HG03378 (cell line): Measurements from ENCODE around the gene MON2.
"Not testable (repeated sequence)": the region's sequence is repeated elsewhere in the genome, so short reads cannot be mapped to it uniquely, and the experiment has no call there.

Experiments used
- ATAC-seq: cut with Tn5 transposase; IDR thresholded peaks from one replicate; pipeline ENCODE4 v1.9.1; 2021; ENCODE audit warnings: mild to moderate bottlenecking, moderate library complexity; ENCODE audit not compliant: unreplicated experiment

Gene MON2, protein sequence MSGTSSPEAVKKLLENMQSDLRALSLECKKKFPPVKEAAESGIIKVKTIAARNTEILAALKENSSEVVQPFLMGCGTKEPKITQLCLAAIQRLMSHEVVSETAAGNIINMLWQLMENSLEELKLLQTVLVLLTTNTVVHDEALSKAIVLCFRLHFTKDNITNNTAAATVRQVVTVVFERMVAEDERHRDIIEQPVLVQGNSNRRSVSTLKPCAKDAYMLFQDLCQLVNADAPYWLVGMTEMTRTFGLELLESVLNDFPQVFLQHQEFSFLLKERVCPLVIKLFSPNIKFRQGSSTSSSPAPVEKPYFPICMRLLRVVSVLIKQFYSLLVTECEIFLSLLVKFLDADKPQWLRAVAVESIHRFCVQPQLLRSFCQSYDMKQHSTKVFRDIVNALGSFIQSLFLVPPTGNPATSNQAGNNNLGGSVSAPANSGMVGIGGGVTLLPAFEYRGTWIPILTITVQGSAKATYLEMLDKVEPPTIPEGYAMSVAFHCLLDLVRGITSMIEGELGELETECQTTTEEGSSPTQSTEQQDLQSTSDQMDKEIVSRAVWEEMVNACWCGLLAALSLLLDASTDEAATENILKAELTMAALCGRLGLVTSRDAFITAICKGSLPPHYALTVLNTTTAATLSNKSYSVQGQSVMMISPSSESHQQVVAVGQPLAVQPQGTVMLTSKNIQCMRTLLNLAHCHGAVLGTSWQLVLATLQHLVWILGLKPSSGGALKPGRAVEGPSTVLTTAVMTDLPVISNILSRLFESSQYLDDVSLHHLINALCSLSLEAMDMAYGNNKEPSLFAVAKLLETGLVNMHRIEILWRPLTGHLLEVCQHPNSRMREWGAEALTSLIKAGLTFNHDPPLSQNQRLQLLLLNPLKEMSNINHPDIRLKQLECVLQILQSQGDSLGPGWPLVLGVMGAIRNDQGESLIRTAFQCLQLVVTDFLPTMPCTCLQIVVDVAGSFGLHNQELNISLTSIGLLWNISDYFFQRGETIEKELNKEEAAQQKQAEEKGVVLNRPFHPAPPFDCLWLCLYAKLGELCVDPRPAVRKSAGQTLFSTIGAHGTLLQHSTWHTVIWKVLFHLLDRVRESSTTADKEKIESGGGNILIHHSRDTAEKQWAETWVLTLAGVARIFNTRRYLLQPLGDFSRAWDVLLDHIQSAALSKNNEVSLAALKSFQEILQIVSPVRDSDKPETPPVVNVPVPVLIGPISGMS (N-terminal part only)

DNA sequence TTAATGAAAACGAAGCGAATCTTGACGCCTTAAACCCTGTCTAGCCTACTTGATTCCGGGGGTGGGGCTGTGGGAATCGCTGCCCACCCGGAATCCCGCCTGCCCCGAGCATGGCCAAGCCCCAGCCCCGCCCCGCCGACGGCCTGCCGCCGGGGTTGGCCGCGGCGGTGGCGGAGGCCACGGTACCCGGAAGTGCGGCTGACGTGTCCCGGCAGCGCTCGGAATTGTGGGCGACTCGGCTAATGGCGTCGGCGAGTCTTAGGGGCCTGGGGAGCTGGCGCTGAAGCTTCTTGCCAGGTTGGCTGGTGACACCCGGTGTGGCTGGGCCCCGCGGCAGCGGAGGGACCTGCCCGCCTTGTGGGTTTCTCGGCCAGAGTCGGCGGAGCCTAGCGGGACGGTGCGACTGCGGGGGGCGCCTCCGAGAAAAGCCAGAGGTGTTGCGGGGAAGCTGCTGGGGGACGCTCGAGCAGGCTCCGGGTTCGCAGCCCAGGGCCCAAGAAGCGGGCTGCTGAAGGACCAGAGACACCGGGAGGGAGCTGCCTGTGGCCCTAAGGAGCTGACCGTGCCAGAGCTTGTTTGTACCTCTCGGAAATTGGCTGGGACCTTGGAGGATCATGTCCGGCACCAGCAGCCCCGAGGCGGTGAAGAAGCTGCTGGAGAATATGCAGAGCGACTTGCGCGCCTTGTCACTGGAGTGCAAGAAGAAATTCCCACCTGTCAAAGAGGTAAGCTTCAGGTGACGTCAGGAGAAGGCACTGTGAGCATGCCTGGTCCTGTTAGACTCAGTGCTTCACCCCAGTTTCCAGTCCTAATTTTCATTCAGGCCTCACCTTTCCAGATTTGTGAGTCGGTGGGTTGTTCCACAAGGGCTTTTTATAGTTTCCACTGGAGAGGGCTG, at the start of gene MON2:
Gene MON2, plus strand, starts transcription at position 233 of the 898 bp plus-strand sequence. Its CDS starts 382 bp downstream, at position 615.
- peak; percentile 86 for ATAC-seq

DNA sequence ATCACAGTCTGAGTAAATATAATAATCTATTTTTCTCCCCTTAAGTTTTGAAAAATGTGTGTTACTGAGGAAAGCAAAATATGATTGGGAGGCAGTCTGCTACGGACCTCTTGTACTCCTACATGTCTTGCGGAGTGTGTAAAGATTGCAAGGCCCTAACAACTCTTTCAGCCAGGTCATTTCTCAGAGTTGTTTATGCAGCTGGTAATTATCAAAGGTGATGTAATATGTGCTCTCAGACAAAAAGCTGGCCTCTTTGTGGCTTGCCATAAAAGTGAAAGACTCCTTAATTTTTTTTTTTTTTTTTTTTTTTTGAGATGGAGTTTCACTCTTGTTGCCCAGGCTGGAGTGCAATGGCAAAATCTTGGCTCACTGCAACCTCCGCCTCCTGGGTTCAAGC, 40.5 kb upstream of the MON2 start:
- ATAC-seq: no peak

DNA sequence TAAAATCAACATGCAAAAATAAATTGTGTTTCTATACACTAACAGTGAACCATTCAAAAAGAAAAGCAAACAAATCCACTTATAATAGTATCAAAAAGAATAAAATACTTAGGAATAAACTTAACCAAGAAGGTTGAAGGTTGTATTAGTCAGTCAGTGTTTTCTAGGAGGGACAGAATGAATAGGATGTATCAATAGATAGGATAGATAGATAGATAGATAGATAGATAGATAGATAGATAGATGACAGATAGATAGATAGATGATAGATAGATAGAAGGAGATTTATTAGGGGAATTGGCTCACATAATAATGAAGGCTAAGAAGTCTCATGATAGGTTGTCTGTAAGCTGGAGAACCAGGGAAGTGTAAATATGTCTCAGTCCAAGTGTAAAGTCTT, 37.2 kb upstream of the MON2 start:
- no peak for ATAC-seq

DNA sequence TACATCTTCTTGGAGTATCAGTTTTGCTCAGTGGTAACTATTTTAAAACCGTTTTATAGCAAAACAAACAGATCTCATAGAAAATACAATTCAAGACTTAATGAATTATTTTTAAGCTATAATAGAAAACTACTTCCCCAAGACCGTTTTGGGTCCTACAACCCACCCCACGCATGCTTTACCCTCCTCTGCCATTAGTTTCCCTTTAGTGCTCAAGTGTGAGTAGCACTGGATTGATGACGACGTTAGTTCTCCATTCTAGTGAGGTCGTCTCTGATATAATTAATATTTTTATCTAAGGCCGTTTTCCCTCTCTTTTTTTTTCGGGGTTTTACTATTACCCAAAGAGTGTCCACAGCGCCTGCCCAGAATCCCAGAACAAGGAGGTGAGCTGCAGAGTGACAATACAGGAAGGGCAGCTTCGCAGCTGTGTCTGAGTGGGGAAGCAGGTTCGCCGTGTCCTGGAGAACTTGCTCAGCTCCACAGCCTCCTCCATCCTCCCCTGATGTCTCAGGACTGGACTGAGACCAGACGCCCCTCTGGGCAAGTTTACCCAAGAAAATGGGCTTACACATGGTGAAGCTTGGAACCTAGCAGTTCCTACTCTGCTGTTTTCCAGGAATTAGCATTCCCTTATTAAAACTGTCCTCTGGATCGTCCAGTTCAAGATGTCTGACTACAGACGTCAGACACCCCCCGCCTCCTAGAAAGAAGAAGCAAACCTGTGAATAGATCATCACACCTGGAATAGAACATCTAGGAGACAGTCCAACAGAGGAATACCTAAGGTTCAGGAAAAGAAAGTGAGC, 31.9 kb upstream of the MON2 start:
- ATAC-seq: peak; percentile 30

DNA sequence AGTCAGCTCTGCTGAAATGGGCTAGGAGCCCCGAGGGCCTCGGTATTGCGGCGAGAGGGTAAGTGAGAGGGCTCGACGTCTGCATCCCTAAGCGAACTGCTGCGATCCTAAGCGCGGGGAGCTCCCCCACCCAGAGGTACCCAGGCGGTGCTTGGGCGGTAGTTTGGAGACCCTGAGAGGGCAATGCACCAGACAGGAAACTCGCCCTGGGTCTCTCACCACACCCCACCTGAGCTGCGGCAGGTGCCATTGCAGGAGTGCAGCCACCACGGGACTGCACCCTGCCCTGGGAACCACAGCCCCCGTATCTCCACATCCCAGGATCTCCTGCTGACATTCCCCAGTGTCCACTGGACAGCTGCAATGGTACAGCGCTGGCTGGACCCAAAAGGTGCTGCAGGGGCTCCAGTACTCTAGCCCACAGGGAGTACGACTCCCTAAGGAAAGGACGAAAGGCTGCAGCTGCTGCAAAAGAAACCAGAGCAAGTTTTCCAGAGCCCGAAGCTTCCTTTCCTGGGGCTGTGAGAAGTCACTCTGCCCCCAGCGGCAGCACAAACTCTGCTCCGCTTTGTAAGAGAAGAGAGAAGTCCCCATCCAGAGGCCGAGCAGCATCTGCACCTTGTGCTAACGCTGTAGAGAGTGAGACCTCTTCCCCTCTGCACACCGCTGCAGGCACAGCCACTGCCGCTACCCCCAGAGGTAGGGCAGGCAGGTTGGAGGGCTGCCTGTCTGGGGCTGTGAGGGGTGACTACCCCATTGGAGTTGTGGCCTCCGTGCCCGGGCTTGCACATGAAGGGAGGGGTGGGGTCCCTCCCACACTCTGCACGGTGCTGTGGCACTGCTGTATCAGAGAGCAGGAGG, 31.1 kb upstream of the MON2 start:
- peak; percentile 79 for ATAC-seq

DNA sequence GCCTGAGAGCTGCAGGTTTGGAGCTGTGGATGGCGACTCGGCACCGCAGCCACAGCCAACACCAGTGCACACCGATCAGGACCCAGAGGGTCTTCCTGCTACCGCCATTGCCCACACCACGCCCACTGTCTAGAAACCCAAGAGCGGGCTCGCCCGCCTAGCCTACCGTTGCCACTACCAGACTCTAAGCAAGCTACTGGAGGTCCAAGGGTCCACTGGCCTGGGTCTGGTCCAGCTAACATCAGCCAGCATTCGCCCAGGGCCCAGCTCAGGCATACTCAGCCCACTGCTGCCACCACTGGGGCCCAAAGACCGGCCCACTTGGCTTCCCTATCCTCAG, 30.5 kb upstream of the MON2 start:
- ATAC-seq: no peak

DNA sequence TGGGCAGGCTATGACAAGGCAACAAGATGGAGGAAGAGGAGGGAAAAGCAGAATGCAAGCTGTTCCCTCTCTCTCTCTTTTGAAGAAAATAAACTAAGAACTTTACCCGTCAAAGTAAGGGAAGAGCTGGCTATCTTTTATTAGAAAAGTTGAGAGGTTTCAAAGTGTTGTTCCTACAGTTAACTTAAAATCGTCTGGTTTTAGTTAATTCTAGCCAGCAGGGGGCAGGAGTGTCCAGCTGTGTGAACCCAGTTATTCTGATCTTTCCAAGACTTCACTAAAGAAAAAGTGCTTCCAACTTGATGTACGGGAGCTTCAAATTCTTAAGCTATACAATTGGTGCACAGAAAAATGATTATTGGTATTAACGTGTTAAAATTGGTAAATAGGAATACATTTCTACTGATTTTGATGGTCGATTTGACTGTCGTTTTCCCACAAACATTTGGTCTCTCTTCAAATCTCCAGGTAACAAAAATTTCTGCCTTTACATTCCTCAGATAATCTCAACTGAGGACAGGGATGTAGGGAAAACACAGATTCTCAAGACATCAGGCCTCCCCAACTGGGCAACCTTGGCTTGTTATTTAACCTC, 28.4 kb upstream of the MON2 start:
- no peak for ATAC-seq

DNA sequence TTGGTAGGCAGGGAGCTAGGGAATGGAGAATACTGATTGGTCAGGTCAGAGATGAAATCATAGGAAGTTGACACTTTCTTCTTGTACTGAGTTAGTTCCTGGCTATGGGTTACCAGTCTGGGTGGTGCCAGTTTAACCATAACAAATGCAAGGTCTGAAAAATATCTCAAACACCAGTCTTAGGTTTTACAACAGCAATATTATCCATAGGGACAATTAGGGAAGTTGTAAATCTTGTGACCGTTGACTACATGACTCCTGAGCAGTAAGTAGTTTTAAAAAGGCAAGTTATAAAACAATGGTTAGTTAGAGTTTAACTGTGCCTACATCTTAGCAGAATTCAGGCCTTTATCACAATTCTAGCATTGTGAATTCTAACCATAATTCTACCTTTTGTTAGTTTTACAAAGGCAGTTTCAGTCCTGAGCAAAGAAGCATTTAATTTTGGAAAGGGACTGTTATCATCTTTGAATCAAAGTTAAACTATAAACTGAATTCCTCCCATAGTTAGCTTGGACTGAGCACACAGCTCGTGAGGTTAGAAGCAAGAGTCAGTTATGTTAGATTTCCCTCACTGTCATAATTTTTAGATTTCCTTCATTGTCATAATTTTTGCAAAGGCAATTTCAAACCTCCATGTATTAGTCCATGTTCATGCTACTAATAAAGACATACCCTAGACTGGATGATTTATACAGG, 19.7 kb upstream of the MON2 start:
- no peak for ATAC-seq

DNA sequence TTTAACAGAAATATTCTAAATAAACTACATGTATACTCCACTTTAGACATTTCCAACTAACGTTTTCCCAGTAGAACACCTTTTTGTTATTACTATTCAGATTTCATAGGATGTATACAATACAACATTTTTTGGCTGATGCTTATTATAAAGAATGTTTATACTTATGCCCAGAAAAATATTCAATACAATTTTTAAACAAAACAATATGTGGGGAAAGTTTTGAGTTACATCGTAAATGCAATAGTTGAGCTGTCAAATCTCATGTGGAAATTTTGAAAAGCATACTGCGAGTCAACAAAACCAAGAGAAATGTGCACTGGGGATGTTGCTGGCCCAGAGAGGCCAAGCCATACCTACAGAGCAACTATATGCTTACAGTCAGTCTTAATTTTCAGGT, 18.2 kb upstream of the MON2 start:
- no peak for ATAC-seq

DNA sequence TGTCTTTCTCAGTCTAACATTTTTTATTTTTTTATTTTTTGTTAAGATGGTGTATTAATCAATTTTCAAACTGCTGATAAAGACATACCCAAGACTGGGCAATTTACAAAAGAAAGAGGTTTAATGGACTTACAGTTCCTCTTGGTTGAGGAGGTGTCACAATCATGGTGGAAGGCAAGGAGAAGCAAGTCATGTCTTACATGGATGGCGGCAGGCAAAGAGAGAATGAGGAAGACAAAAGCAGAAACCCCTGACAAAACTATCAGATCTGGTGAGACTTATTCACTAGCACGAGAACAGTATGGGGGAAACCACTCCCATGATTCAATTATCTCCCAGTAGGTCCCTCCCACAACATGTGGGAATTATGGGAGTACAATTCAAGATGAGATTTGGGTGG, 11.2 kb upstream of the MON2 start:
- not testable (repeated sequence) for ATAC-seq

DNA sequence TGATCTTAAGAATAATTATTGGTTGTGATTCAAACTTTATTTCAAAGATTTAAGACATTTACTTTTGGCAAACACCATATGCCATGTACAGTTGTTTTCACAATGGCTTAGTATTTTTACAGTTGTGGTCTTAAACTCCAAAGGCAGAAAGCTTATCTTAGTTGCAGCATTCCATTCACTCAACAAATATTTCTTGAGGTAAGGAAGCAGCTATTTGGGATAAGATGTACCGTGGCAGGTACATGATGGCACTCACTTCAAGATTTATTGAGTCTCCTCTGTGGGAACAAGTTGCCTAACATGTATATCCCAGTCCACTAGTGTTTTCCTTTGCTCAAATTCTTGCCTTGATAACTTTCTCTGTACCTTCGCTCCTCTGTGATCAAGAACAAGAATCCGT, 8.0 kb upstream of the MON2 start:
- no peak for ATAC-seq

DNA sequence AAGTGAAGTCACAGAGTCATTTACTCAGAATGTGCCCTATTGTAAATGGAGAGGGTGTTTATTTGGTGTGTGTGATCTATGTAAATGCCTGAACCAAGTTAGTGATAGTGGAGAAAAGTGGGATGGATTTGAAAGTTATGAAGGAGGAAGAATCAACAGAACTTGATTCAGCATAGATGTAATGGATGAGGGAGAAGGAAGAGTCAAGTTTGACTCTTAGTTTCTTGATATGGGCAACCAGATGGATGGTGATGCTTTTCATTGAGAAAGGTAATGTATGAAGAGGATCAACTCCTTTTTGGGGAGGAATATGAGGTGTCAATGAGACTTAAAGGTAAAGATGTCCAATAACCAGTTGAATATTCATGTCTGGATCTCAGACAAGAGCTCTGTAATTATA, 6.7 kb upstream of the MON2 start:
- no peak for ATAC-seq

DNA sequence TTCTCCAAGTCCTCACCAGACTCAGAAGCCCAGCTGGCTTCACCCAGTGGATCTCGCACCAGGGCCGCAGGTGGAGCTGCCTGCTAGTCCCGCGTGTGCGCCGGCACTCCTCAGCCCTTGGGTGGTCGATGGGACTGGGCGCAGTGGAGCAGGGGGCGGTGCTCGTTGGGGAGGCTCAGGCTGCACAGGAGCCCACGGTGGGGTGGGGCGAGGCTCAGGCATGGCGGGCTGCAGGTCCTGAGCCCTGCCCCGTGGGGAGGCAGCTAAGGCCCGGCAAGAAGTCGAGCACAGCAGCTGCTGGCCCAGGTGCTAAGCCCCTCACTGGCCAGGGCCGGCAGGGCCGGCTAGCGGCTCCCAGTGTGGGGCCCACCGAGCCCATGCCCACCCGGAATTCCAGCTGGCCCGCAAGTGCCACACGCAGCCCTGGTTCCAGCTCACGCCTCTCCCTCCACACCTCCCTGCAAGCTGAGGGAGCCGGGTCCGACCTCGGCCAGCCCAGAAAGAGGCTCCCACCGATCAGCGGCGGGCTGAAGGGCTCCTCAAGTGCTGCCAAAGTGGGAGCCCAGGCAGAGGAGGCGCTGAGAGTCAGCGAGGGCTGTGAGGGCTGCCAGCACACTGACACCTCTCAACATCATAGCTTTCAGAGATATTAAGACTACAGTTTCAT, 5.3 kb upstream of the MON2 start:
- ATAC-seq: not testable (repeated sequence)

DNA sequence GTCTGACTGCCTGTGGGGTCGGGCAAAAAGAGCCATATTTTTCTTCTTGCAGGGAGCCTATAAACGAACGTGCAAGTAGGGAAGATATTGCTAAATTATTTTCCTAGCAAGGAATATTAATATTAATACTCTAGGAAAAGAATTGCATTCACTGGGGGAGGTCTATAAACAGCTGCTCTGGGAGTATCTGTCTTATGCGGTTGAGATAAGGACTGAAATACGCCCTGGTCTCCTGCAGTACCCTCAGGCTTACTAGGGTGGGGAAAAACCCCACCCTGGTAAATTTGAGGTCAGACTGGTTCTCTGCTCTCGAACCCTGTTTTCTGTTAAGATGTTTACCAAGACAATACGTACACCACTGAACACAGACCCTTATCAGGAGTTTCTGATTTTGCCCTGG, 3.4 kb upstream of the MON2 start:
- not testable (repeated sequence) for ATAC-seq

DNA sequence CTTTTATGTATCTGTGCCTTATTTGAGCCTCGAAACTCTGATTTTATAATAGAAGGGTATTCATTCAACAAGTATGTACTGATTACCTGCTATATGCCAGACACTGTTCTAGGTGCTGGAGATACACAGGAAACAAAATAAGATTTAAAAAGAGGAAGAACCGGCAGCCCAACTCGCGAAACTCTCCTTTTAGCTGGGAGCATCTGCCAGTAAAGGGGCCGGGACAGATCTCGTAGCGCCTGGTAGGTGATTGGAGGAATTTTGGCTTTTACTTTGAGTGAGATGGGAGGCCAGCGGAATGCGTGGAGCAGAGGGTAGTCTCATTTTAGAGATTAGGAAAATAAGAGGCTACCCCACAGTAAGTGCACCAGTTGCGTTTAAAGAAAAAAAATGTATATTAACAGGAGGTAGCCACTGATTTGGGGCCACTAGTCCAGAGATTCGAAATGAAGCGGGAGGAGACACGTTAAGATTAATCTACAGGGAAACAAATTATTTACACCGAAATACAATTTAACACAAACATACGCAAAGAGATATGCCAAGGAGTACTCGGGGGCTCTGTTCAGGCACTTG, 520 bp upstream of the MON2 start:
- peak; percentile 39 for ATAC-seq

DNA sequence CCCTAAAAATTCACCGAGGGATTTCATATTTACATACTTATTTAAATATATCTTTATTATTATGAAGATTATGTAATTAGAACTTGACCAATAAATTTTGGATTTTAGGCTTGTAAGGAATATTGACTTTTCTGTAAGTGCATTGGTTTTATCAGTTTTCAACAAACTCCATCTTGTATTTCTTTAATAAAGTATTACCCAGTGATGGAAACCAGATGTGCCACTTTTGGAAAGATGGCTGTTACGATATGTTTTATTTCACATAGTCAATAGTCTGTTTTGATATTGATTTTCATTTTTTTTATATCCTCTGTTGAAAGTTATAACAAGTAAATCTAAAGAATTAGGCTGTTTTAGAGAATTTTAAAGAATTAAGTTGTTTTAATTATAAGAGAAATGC, 1.8 kb downstream of the MON2 start:
- no peak for ATAC-seq

DNA sequence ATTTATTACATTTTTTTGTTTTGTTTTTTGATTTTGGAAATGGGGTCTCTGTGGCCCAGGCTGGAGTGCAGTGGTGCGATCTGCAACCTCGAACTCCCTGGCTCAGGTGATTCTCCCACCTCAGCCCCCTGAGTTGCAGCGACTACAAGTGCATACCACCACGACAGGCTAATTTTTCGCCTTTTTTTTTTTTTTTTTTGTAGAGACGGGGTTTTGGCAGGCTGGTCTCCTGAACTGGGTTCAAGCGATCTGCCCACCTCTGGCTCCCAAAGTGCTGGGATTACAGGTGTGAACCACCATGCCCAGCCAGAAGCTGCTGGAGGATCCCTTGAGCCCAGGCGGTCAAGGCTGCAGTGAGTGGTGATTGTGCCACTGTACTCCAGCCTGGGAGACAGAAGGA, 2.3 kb downstream of the MON2 start:
- ATAC-seq: no peak
